ENCODE data around the gene ZNF684.

DNA sequence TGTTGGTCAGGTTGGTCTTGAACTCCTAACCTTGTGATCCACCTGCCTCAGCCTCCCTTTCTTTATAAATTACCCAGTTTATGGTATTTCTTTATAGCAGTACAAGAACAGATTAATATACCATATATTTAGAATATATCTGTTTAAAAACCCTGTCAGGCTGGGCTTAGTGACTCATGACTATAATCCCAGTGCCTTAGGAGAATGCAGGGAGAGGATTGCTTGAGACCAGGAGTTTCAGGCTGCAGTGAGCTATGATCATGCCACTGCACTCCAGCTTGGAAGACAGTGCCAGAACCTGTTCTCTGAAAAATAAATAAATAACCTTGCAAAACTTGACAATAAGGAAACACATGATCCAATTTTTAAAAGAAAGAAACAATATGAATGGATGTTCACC is 43.9 kb downstream of the ZNF684 start:
- TF ChIP-seq, protein P1, sequence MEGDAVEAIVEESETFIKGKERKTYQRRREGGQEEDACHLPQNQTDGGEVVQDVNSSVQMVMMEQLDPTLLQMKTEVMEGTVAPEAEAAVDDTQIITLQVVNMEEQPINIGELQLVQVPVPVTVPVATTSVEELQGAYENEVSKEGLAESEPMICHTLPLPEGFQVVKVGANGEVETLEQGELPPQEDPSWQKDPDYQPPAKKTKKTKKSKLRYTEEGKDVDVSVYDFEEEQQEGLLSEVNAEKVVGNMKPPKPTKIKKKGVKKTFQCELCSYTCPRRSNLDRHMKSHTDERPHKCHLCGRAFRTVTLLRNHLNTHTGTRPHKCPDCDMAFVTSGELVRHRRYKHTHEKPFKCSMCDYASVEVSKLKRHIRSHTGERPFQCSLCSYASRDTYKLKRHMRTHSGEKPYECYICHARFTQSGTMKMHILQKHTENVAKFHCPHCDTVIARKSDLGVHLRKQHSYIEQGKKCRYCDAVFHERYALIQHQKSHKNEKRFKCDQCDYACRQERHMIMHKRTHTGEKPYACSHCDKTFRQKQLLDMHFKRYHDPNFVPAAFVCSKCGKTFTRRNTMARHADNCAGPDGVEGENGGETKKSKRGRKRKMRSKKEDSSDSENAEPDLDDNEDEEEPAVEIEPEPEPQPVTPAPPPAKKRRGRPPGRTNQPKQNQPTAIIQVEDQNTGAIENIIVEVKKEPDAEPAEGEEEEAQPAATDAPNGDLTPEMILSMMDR (IDR thresholded peaks at IDR 0.05 in 4 of 5, conservative IDR thresholded peaks at IDR 0.05 in 1 of 5) = no peak
- TF ChIP-seq POLR2A (IDR thresholded peaks at IDR 0.05) = no peak

Data from gastrocnemius medialis (tissue), 4 donors.